Right lobe of liver (tissue), 6 donors: ENCODE results near the gene MTCH2. TPM values are rescaled to one million over a fixed set of nuclear protein-coding genes. Genes with fewer than 3 reads are reported as not detected.

Source experiments
- ATAC-seq, 4 donors: fragments of 200-7000 bp; cut with Tn5 transposase; one replicate each; pipeline ENCODE4 v1.9.1; 2020; ENCODE audit warnings: mild to moderate bottlenecking in 4 of 4, moderate library complexity in 4 of 4
- DNase-seq, 3 donors: peaks; one replicate each; pipeline ENCODE4 v3.0.0-alpha.2; 2020
- H3K27ac ChIP-seq, 3 donors: fragments of 200-600 bp; one replicate each; pipeline ENCODE4 v1.8.0; 2022
- H3K27me3 ChIP-seq, 2 donors: fragments of 200-600 bp; one replicate each; pipeline ENCODE4 v1.8.0; 2022
- H3K36me3 ChIP-seq, 4 donors: fragments of 200-600 bp; sonication (generic) in 1 of 4; one replicate each; pipeline versions ENCODE4 v1.5.1 to v1.8.0; 2017 to 2022; ENCODE audit warnings: control low read depth in 1 of 4
- H3K4me1 ChIP-seq, 4 donors: fragments of 200-600 bp; sonication (generic) in 1 of 4; one replicate each; pipeline versions ENCODE4 v1.5.1 to v1.8.0; 2017 to 2022; ENCODE audit warnings: control low read depth in 1 of 4
- H3K4me3 ChIP-seq, 3 donors: fragments of 200-600 bp; one replicate each; pipeline ENCODE4 v1.8.0; 2022
- H3K9me3 ChIP-seq, 4 donors: fragments of 200-600 bp; sonication (generic) in 1 of 4; one replicate each; pipeline versions ENCODE4 v1.5.1 to v1.8.0; 2017 to 2022; ENCODE audit warnings: control low read depth in 1 of 4
- POLR2A ChIP-seq: fragments of 450-650 bp; IDR thresholded peaks from one replicate; pipeline ENCODE4 v1.6.1; 2017; ENCODE audit warnings: antibody characterized with exemption, mild to moderate bottlenecking
- WGBS: methylation state at CpG from one replicate; pipeline ENCODE4 v1.1.6; 2018; ENCODE audit warnings: low coverage, low lambda C conversion rate; ENCODE audit not compliant: insufficient coverage; ENCODE audit errors: missing lambda C conversion rate; 5-methylcytosine and 5-hydroxymethylcytosine counted together
- intact Hi-C, 2 donors: fragments of 100-400 bp; cut with DNase I; formaldehyde crosslinking; loops; one replicate each; pipeline versions ENCODE4 v1.11.2 to v1.14.1; 2022
- total RNA-seq, 6 experiments: library from RNA; depleted of rRNA in 2 of 6; stranded (reverse); fragments of >200 nt in 2 of 6; fragmentation: NEBNext Ultra II Directional in 3 of 6; extraction: Animal tissue kit (Norgen Biotek cat#: 25700) in 3 of 6; gene quantifications; one replicate each; pipeline versions ENCODE4 v1.1.0 to v1.2.4, GENCODE V29; 2016 to 2023
- TF ChIP-seq, protein P1 (sequence below), 4 donors: fragments of 200-600 bp in 3 of 4; fragments of 450-650 bp in 1 of 4; IDR thresholded peaks; one replicate each; pipeline versions ENCODE4 v1.5.1 to v1.8.0; 2016 to 2022; ENCODE audit warnings: antibody characterized with exemption in 4 of 4, mild to moderate bottlenecking in 2 of 4
- donor health status: DM: no; HTN: yes; CAD: no.
- donor health status: DM: no; HTN: no; CAD: no.
- donor health status: DM: no; HTN: no; CAD: no.
- donor health status: DM: no; HTN: yes; CAD: no.
- donor health status: DM: no; HTN: yes; CAD: no.

The MTCH2 gene
- total RNA-seq, 6 experiments from 2014 or later: 123 to 179 (median 135) TPM

DNA sequence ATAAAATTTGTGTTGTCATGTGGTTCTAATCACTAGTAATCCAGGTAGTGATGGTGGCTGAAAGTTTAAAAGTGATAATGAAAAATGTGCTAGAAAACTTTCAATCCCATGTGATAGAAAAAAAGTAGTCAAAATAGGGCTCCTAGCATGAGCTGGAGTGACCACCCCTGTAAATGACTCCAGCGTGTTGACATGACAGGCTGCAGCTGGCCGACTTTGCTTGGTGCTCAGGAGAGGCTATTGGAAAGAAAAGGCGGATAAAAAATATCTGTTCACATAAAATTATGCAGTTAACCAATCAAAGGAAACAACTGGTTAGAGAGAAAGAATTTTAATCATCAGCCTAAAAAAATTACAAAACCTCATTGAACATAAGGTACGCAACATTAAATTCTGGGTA is 16.9 kb upstream of the MTCH2 start:
- no peak overlapping the region for H3K27ac ChIP-seq
- DNase-seq (no peak), ATAC-seq (no peak)
- H3K9me3 ChIP-seq: no peaks in the 10 kb centered on the region
- H3K36me3 ChIP-seq: no peaks in the 10 kb centered on the region
- H3K4me3 ChIP-seq: no peak overlapping the region
- WGBS: 76% methylated on average over 4 of the region's 4 CpGs
- H3K27me3 ChIP-seq: no peaks in the 10 kb centered on the region
- TF ChIP-seq, protein P1, sequence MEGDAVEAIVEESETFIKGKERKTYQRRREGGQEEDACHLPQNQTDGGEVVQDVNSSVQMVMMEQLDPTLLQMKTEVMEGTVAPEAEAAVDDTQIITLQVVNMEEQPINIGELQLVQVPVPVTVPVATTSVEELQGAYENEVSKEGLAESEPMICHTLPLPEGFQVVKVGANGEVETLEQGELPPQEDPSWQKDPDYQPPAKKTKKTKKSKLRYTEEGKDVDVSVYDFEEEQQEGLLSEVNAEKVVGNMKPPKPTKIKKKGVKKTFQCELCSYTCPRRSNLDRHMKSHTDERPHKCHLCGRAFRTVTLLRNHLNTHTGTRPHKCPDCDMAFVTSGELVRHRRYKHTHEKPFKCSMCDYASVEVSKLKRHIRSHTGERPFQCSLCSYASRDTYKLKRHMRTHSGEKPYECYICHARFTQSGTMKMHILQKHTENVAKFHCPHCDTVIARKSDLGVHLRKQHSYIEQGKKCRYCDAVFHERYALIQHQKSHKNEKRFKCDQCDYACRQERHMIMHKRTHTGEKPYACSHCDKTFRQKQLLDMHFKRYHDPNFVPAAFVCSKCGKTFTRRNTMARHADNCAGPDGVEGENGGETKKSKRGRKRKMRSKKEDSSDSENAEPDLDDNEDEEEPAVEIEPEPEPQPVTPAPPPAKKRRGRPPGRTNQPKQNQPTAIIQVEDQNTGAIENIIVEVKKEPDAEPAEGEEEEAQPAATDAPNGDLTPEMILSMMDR (IDR thresholded peaks at IDR 0.05): no peak
- no peak for TF ChIP-seq POLR2A
- intact Hi-C loops: loop anchor here in 1 of 2 donors (10.0 kb wide), 1 partner anchor 56 kb away; the partner anchor contains the start of gene AGBL2
- H3K4me1 ChIP-seq: no peaks in the 10 kb centered on the region

DNA sequence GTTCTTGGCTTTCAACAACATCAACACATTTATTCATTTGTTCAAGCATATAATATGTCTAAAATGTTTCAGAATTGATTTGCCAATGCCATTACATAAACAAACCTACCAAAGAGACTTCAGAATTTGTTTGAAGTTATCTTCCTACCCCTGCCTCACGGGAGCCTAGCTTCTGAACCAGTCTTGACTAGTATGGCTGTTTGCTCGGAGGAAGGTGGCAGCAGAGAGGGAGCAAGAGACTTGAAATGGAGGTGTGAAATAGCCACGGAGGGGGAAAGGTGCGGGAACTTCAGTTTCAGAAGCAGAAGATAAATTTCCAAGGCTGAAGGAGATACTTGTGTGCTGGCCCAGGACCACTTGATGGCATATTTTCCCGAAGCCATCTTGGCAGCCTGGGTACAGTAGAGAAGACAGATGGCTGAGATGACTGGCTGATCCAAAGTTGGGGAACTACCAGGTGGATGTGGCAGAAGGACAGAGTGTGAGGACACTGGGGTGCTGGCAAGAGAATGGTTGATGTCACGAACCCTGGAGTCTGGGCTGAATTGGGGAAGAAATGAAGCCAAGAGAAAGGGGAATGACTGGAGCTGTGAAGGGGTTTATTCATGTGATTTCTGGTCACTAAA is 14.0 kb upstream of the MTCH2 start:
- Histone ChIP-seq H3K9me3 (no peaks in the 10 kb centered on the region), H3K4me1 (no peaks in the 10 kb centered on the region), H3K4me3 (no peak overlapping the region), H3K27me3 (no peaks in the 10 kb centered on the region), H3K27ac (no peak overlapping the region), H3K36me3 (no peaks in the 10 kb centered on the region)
- WGBS: 83% methylated on average over 6 of the region's 6 CpGs
- TF ChIP-seq POLR2A: no peak
- TF ChIP-seq, protein P1 (IDR thresholded peaks at IDR 0.05): no peak
- intact Hi-C loops: loop anchor here in 1 of 2 donors (10.0 kb wide), 1 partner anchor 58 kb away; the partner anchor contains the start of gene AGBL2
- DNase-seq (no peak), ATAC-seq (no peak)

DNA sequence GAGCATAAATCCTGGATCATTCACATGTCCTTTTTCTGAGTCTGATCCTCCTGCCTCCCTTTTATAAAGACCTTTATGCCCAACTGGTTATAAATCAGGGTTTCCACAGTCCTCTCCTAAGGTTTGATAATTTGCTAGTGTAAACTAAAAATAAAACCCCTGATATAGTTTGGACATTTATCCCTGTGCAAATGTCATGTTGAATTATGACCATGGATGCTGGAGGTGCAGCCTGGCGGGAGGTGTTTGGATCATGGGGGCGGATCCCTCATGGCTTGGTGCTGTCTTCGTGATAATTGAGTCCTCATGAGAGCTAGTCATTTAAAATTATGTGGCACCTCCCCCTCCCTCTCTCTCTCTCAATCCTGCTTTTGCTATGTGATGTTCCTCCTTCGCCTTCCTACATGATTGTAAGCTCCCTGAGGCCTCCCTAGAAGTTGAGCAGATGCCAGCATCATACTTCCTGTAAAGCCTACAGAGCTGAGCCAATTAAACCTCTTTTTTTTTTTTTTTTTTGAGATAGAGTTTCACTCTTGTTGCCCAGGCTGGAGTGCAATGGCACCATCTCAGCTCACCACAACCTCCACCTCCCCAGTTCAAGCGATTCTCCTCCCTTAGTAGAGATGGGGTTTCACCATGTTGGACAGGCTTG is 9.6 kb upstream of the MTCH2 start:
- no peak for DNase-seq
- Histone ChIP-seq H3K27me3 (no peaks in the 10 kb centered on the region), H3K36me3 (no peaks in the 10 kb centered on the region), H3K27ac (no peak overlapping the region), H3K9me3 (no peaks in the 10 kb centered on the region), H3K4me3 (no peak overlapping the region), H3K4me1 (no peaks in the 10 kb centered on the region)
- intact Hi-C loops: loop anchor here in 1 of 2 donors (10.0 kb wide), 1 partner anchor 63 kb away; the partner anchor contains the start of gene AGBL2
- no peak for ATAC-seq
- TF ChIP-seq, protein P1 (IDR thresholded peaks at IDR 0.05): no peak
- no peak for TF ChIP-seq POLR2A
- 98% methylated on average over 5 of the region's 5 CpGs for WGBS

DNA sequence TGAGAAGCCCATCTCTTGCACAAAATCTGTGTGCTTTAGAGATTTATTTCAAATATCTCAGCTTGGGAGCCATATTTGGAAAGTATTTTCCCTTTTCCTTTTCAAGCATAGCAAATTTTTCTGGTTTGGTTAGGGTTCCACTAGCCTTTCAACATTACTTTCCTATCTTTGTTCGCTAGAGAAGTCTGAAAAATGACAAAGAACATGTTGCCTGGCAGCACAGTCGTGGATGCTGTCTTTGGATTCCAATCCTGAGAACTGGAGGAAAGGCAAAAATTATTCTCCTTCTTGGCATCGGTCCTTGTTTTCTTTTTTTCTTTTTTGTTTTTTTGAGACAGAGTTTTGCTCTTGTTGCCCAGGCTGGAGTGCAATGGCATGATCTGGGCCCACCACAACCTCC is 6.9 kb upstream of the MTCH2 start:
- intact Hi-C loops: loop anchor here in 1 of 2 donors (10.0 kb wide), 1 partner anchor 116 kb away; the partner anchor contains the start of gene FNBP4

More for the DNA sequence above, 6.9 kb upstream of the MTCH2 start:
- Histone ChIP-seq H3K27ac (no peak overlapping the region), H3K27me3 (no peaks in the 10 kb centered on the region), H3K4me3 (no peak overlapping the region), H3K36me3 (no peaks in the 10 kb centered on the region), H3K4me1 (no peaks in the 10 kb centered on the region), H3K9me3 (no peaks in the 10 kb centered on the region)
- ATAC-seq: no peak
- 75% methylated on average over 3 of the region's 3 CpGs for WGBS
- TF ChIP-seq, protein P1 (IDR thresholded peaks at IDR 0.05): no peak
- TF ChIP-seq POLR2A: no peak
- DNase-seq: no peak
